HepG2 (cell line): Measurements from ENCODE around the gene FANCM. TPM values are rescaled to one million over a fixed set of nuclear protein-coding genes. Genes with fewer than 3 reads are reported as not detected.

Experiments
- ERF ChIP-seq: IDR thresholded peaks from 2 replicates; pipeline ENCODE4 v1.6.1; 2018; ENCODE audit warnings: missing biosample characterization, missing genetic modification reagents
- NFIB ChIP-seq: sonication (generic); formaldehyde crosslinking; IDR thresholded peaks from 2 replicates; pipeline ENCODE4 v1.9.0; 2021; ENCODE audit warnings: missing genetic modification reagents, mild to moderate bottlenecking, borderline replicate concordance
- SUZ12 ChIP-seq: fragments of 150-350 bp; IDR thresholded peaks from 2 replicates; pipeline ENCODE4 v1.6.1; 2014; ENCODE audit warnings: low read depth, low read length
- ZNF296 ChIP-seq: sonication (generic); formaldehyde crosslinking; conservative IDR thresholded peaks from 2 replicates; pipeline ENCODE4 v1.5.0; 2020; ENCODE audit warnings: mild to moderate bottlenecking, missing genetic modification reagents
- ZNF317 ChIP-seq: sonication (generic); formaldehyde crosslinking; IDR thresholded peaks from 2 replicates; pipeline ENCODE4 v1.5.0; 2020; ENCODE audit warnings: mild to moderate bottlenecking, missing genetic modification reagents
- ZNF44 ChIP-seq: sonication (generic); formaldehyde crosslinking; IDR thresholded peaks from 2 replicates; pipeline ENCODE4 v1.5.1; 2020; ENCODE audit warnings: mild to moderate bottlenecking, missing genetic modification reagents
- ZNF746 ChIP-seq: sonication (generic); formaldehyde crosslinking; IDR thresholded peaks from 2 replicates; pipeline ENCODE4 v1.8.0; 2022; ENCODE audit warnings: mild to moderate bottlenecking, missing genetic modification reagents
- ZNF816 ChIP-seq: sonication (generic); formaldehyde crosslinking; IDR thresholded peaks from 2 replicates; pipeline ENCODE4 v1.8.0; 2022; ENCODE audit warnings: missing genetic modification reagents, mild to moderate bottlenecking, borderline replicate concordance
- ZSCAN21 ChIP-seq: sonication (generic); formaldehyde crosslinking; IDR thresholded peaks from 2 replicates; pipeline ENCODE4 v1.8.0; 2022; ENCODE audit warnings: mild to moderate bottlenecking, missing genetic modification reagents, moderate library complexity, borderline replicate concordance
- polyA plus RNA-seq, 8 experiments: library from polyadenylated mRNA; depleted of rRNA in 3 of 8; stranded (reverse) in 7 of 8; unstranded in 1 of 8; fragments of >200 nt; fragmentation: Illumina TruSeq in 4 of 8; extraction: Trizol in 4 of 8; gene quantifications; 2 replicates each; pipeline versions ENCODE4 v1.2.1 to v1.2.3, GENCODE V29; 2011 to 2016; ENCODE audit warnings: low read depth in 4 of 8, missing spikeins in 1 of 8, mixed read lengths in 1 of 8; ENCODE audit not compliant: insufficient read depth in 1 of 8
- total RNA-seq, 5 experiments: library from RNA; depleted of rRNA; stranded (reverse); fragments of >200 nt; fragmentation: Illumina TruSeq; extraction: Trizol; gene quantifications; 2 replicates each; pipeline ENCODE4 v1.2.3, GENCODE V29; 2016; ENCODE audit warnings: low read depth in 1 of 5
- TF ChIP-seq, protein P1 (sequence below): IDR thresholded peaks from 2 replicates; pipeline ENCODE4 v1.6.1; 2016; ENCODE audit warnings: low read depth
- TF ChIP-seq, protein P2 (sequence below): sonication (generic); formaldehyde crosslinking; IDR thresholded peaks from 2 replicates; pipeline ENCODE4 v1.4.0; 2020; ENCODE audit warnings: mild to moderate bottlenecking, missing genetic modification reagents
- TF ChIP-seq, protein P3 (sequence below): sonication (generic); formaldehyde crosslinking; IDR thresholded peaks from 2 replicates; pipeline ENCODE4 v1.4.0; 2020; ENCODE audit warnings: mild to moderate bottlenecking, missing genetic modification reagents
- TF ChIP-seq, protein P4 (sequence below): sonication (generic); formaldehyde crosslinking; IDR thresholded peaks from 2 replicates; pipeline ENCODE4 v1.4.0; 2020; ENCODE audit warnings: missing genetic modification reagents
- TF ChIP-seq, protein P5 (sequence below): sonication (generic); formaldehyde crosslinking; conservative IDR thresholded peaks from 2 replicates; pipeline ENCODE4 v1.4.0; 2020; ENCODE audit warnings: missing genetic modification reagents

FANCM gene
- total and polyA plus RNA-seq, 2 of the 13 experiments (the other 11 are each of a cell fraction or from before 2014, with no cell fraction given) = 2.6 to 10.4 TPM

DNA sequence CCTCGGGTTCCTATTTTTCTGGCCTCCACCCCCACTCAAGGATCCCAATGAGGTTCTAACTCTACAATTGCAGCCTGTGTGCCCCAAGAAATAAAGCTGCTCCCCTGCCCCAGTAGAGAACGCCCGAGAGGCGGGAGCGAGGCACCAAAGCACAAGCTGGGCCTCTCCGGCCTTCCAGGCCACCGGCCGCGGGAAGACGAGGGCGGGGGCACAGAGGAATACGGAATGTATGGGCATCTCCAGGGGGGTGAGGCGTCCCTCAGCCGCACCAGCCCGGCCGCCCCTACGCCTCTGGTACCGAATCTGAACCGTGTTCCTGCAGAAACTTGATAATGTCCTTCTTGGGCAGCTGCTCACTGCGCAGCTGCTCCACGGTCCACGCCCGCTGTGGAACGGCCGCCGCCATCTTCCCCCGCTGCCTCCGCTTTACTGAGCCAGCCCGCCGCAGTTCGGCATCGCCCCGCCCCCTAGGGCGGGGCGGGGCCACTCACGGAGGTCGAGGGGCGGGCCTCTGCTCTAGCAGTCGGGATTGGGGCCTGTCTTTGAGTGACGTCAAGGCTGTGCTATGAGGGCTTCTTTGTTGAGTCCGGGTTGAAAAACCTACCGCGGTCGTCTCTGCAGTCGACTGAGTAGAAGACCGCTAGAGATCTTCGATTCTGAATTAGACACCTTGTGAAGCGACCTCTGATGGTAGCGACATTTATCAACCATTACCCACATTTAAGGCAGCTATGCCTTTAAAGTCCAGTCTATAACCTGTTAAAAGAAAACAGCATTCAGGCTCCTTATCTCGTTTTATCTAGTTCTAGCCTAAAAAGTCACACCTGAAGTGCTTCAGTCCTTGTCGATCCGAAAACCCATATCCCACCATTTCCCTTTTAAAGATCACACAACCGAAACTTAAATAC, 1.4 kb upstream of the FANCM start, which contains the start of gene FKBP3 (continued):
- TF ChIP-seq, protein P1, sequence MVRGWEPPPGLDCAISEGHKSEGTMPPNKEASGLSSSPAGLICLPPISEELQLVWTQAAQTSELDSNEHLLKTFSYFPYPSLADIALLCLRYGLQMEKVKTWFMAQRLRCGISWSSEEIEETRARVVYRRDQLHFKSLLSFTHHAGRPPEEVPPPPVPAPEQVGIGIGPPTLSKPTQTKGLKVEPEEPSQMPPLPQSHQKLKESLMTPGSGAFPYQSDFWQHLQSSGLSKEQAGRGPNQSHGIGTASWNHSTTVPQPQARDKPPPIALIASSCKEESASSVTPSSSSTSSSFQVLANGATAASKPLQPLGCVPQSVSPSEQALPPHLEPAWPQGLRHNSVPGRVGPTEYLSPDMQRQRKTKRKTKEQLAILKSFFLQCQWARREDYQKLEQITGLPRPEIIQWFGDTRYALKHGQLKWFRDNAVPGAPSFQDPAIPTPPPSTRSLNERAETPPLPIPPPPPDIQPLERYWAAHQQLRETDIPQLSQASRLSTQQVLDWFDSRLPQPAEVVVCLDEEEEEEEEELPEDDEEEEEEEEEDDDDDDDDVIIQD (CRISPR knock-in tag) = peak; percentile 54; the same call in 1 of the 2 replicates
- TF ChIP-seq ZNF746 (CRISPR knock-in tag) (no peak), SUZ12 (no peak), ZSCAN21 (peak; percentile 69; the same call in 1 of the 2 replicates), ZNF816 (no peak), ZNF296 (CRISPR knock-in tag) (0 out of 2 replicates have a peak, but pooled peaks have one; percentile 63), ERF (CRISPR knock-in tag) (no peak), NFIB (CRISPR knock-in tag) (no peak), ZNF44 (CRISPR knock-in tag) (no peak), ZNF317 (CRISPR knock-in tag) (0 out of 2 replicates have a peak, but pooled peaks have one; percentile 16)
- TF ChIP-seq, protein P2, sequence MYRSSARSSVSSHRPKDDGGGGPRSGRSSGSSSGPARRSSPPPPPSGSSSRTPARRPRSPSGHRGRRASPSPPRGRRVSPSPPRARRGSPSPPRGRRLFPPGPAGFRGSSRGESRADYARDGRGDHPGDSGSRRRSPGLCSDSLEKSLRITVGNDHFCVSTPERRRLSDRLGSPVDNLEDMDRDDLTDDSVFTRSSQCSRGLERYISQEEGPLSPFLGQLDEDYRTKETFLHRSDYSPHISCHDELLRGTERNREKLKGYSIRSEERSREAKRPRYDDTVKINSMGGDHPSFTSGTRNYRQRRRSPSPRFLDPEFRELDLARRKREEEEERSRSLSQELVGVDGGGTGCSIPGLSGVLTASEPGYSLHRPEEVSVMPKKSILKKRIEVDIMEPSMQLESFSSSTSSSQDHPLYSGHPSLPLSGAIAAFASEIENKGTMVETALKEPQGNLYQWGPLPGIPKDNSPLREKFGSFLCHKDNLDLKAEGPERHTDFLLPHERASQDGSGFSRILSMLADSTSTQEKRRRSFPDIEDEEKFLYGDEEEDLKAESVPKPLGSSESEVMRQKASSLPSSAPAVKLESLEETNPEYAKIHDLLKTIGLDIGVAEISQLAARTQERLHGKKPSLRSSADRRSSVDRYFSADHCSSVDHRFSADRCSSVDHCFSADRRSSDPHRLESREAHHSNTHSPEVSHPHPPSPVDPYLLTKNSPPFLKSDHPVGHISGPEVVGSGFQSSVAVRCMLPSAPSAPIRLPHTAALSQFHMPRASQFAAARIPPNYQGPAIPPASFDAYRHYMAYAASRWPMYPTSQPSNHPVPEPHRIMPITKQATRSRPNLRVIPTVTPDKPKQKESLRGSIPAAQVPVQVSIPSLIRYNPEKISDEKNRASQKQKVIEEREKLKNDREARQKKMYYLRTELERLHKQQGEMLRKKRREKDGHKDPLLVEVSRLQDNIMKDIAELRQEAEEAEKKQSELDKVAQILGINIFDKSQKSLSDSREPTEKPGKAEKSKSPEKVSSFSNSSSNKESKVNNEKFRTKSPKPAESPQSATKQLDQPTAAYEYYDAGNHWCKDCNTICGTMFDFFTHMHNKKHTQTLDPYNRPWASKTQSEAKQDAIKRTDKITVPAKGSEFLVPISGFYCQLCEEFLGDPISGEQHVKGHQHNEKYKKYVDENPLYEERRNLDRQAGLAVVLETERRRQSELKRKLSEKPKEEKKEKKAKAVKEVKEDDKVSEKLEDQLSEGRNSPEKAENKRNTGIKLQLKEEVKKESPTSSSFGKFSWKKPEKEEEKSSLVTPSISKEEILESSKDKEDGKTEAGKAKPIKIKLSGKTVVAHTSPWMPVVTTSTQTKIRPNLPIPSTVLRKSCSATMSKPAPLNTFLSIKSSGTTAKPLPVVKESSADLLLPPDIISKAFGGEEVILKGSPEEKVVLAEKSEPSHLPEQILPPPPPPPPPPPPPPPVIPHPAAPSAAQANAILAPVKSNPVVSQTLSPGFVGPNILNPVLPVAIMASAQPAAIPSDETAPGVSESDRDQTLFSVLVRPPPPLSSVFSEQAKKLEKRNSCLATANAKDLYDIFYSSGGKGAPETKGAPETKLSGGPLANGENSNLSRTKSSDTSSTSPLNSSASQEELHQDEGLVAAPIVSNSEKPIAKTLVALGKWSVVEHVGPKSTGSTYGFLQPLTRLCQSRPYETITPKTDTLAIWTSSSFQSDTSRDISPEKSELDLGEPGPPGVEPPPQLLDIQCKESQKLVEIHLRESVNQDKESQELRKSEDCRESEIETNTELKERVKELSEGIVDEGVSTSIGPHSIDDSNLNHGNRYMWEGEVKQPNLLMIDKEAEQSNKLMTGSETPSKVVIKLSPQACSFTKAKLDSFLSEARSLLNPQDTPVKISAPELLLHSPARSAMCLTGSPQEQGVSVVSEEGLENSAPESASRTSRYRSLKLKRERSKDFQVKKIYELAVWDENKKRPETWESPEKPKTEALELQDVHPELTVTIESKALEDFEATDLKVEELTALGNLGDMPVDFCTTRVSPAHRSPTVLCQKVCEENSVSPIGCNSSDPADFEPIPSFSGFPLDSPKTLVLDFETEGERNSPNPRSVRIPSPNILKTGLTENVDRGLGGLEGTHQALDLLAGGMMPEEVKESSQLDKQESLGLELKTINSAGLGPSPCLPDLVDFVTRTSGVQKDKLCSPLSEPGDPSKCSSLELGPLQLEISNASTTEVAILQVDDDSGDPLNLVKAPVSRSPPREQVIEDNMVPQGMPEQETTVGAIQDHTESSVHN (CRISPR knock-in tag) = no peak
- TF ChIP-seq, protein P3, sequence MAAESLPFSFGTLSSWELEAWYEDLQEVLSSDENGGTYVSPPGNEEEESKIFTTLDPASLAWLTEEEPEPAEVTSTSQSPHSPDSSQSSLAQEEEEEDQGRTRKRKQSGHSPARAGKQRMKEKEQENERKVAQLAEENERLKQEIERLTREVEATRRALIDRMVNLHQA (CRISPR knock-in tag) = no peak
- TF ChIP-seq, protein P4, sequence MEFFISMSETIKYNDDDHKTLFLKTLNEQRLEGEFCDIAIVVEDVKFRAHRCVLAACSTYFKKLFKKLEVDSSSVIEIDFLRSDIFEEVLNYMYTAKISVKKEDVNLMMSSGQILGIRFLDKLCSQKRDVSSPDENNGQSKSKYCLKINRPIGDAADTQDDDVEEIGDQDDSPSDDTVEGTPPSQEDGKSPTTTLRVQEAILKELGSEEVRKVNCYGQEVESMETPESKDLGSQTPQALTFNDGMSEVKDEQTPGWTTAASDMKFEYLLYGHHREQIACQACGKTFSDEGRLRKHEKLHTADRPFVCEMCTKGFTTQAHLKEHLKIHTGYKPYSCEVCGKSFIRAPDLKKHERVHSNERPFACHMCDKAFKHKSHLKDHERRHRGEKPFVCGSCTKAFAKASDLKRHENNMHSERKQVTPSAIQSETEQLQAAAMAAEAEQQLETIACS (CRISPR knock-in tag) = no peak
- TF ChIP-seq, protein P5, sequence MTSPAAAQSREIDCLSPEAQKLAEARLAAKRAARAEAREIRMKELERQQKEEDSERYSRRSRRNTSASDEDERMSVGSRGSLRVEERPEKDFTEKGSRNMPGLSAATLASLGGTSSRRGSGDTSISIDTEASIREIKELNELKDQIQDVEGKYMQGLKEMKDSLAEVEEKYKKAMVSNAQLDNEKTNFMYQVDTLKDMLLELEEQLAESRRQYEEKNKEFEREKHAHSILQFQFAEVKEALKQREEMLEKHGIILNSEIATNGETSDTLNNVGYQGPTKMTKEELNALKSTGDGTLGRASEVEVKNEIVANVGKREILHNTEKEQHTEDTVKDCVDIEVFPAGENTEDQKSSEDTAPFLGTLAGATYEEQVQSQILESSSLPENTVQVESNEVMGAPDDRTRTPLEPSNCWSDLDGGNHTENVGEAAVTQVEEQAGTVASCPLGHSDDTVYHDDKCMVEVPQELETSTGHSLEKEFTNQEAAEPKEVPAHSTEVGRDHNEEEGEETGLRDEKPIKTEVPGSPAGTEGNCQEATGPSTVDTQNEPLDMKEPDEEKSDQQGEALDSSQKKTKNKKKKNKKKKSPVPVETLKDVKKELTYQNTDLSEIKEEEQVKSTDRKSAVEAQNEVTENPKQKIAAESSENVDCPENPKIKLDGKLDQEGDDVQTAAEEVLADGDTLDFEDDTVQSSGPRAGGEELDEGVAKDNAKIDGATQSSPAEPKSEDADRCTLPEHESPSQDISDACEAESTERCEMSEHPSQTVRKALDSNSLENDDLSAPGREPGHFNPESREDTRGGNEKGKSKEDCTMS (CRISPR knock-in tag) = no peak
